Measurements from ENCODE around the gene SHKBP1. TPM values are rescaled to one million over a fixed set of nuclear protein-coding genes. Genes with fewer than 3 reads are reported as not detected.

The SHKBP1 gene
- total and polyA plus RNA-seq, 2 of the 13 experiments (the other 11 are each of a cell fraction or from before 2014, with no cell fraction given): 16.2 to 17.4 TPM

DNA sequence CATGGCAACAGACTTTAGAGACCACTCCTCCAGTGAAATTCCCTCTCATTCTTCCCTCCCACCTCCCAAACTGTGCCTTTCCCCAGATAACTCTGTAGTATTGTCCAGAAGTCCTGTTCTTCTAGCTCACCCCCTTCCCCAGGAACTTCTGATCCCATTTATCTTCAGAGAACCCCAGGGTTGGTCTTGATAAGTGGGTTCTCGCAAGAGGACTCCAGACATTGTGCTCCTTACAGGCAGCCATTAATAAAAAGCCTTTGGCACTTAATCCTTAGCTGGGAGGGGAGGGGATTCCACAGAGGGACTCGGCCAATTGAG is 26.4 kb downstream of the SHKBP1 start:
- Histone ChIP-seq H3K27me3 (ENCODE audit: control insufficient read depth in 1 of 2, insufficient read depth in 2 of 2, low read length in 2 of 2) (peaks cover 6 to 61% of the 10 kb centered on the region in 2 experiments; a peak in 3 of 5 replicates), H3K4me1 (ENCODE audit: insufficient read depth, low read length) (peaks cover 77% of the 10 kb centered on the region), H3K9me3 (ENCODE audit: low read length) (no peaks in the 10 kb centered on the region), H3K4me3 (replicated peaks in 1 of 3; ENCODE audit: insufficient read depth in 1 of 3, low read depth in 2 of 3, low read length in 3 of 3) (0 out of 6 replicates have a peak overlapping the region, but pooled peaks of 1 of the 3 experiments have one; percentile 63), H4K20me1 (ENCODE audit: insufficient read depth, low read length) (peaks cover 5% of the 10 kb centered on the region), H3K79me2 (ENCODE audit: insufficient read depth, low read length) (no peaks in the 10 kb centered on the region), H3K36me3 (replicated peaks in 1 of 2; ENCODE audit: control insufficient read depth in 1 of 2, insufficient read depth in 2 of 2, low read length in 2 of 2) (no peaks in the 10 kb centered on the region), H3K27ac (ENCODE audit: extremely low read length, insufficient read depth, low read length) (peak overlapping the region; percentile 39), H3K4me2 (ENCODE audit: low read depth, low read length) (peak overlapping the region; percentile 84), H3K9ac (ENCODE audit: insufficient read depth, low read depth, low read length) (no peak overlapping the region; the same call in 1 of the 2 replicates), H2AFZ (ENCODE audit: low read length) (no peak overlapping the region)
- in situ Hi-C loops (cut with HindIII; ENCODE audit: extremely low pct_ligation_motif_present, low pct_unique_long_range_greater_than_20kb): loop anchor here (5.0 kb wide), 1 partner anchor 71 kb away; no protein-coding TSS in a partner anchor
- ChIA-PET CTCF (ENCODE audit: low intra/inter-chr PET ratio, low total read pairs) (interaction anchor here (1.6 to 6.8 kb wide), 3 partner anchors 31 to 62 kb away, joined by 3 to 37 read pairs (median 5); no protein-coding TSS in a partner anchor), POLR2A (interaction anchor here (1.1 to 2.7 kb wide), 11 partner anchors 8 to 229 kb away, joined by 3 to 11 read pairs (median 4); partner anchors contain the start of genes BLVRB and SERTAD1)
- 42% methylated on average over 2 of the region's 2 CpGs for WGBS (ENCODE audit: low lambda C conversion rate)
- intact Hi-C loops (cut with micrococcal nuclease; ENCODE audit: unreplicated experiment): no loop called here
- TSS peak; percentile 59 for BruUV-seq (replicated peaks)
- TF ChIP-seq ZBTB1 (CRISPR knock-in tag; IDR thresholded peaks at IDR 0.05; ENCODE audit: borderline replicate concordance): no peak
- TF ChIP-seq SALL2 (CRISPR knock-in tag; IDR thresholded peaks at IDR 0.05): no peak
- TF ChIP-seq ZNF780A (CRISPR knock-in tag; IDR thresholded peaks at IDR 0.05): no peak
- FAIRE-seq: no peak
- ATAC-seq: no peak
- no peak for DNase-seq (ENCODE audit: low spot score)

DNA sequence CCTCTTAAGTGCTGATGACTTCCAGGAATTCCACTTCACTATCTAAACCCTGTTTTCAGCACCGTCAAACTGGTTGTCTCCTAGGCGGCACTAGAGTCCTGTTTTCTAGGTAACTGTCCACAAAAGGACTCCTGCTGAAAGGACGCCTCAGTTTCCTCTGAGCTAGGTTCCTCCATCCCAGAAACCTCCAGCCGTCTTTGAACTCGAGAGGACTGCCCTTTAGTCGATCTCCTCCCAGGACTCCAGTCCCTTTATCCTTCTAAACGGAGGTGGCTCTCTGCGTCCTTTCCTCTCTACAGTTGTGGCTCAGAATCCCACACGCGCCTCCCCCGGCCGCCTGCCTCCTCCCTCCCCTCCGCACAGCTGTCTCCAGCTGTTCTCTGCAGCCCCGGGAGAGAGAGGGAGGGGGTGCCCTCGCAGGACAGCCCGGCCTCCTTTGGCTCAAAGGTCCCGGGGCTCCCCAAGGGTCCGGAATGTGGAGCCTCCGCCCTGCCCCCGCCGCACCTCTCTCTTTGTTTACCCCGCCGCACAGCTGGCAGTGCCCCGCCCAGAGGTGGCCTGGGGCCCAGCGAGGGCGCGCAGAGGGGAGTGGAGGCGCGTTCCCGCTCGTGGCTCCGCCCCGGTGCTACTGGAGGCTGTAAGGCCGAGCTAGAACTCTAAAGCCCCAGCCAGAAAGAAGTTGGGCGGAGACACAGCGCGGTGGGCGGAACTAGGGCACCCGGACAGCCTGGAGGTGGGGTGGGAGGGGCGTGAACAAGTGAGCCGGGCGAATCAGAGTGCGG is 26.9 kb downstream of the SHKBP1 start:
- POLR2A ChIA-PET: interaction anchor here (0.8 to 2.7 kb wide), 13 partner anchors 9 to 255 kb away, joined by 3 to 11 read pairs (median 3); partner anchors contain the start of genes BLVRB, C19orf47, PLD3 and SERTAD1
- Histone ChIP-seq H3K9ac (ENCODE audit: insufficient read depth, low read depth, low read length) (no peak overlapping the region), H3K36me3 (replicated peaks in 1 of 2; ENCODE audit: control insufficient read depth in 1 of 2, insufficient read depth in 2 of 2, low read length in 2 of 2) (no peaks in the 10 kb centered on the region), H4K20me1 (ENCODE audit: insufficient read depth, low read length) (peaks cover 5% of the 10 kb centered on the region), H3K4me1 (ENCODE audit: insufficient read depth, low read length) (peaks cover 73% of the 10 kb centered on the region), H3K79me2 (ENCODE audit: insufficient read depth, low read length) (no peaks in the 10 kb centered on the region), H3K27ac (ENCODE audit: extremely low read length, insufficient read depth, low read length) (peak overlapping the region; percentile 39), H3K9me3 (ENCODE audit: low read length) (no peaks in the 10 kb centered on the region), H3K4me2 (ENCODE audit: low read depth, low read length) (peak overlapping the region; percentile 84), H2AFZ (ENCODE audit: low read length) (no peak overlapping the region), H3K27me3 (ENCODE audit: control insufficient read depth in 1 of 2, insufficient read depth in 2 of 2, low read length in 2 of 2) (peaks cover 6 to 62% of the 10 kb centered on the region in 2 experiments; a peak in 3 of 5 replicates), H3K4me3 (replicated peaks in 1 of 3; ENCODE audit: insufficient read depth in 1 of 3, low read depth in 2 of 3, low read length in 3 of 3) (peak overlapping the region; percentile 20 to 63 (median 39); a peak in 4 of 6 replicates)
- in situ Hi-C loops (cut with HindIII; ENCODE audit: extremely low pct_ligation_motif_present, low pct_unique_long_range_greater_than_20kb) (loop anchor here (5.0 kb wide), 1 partner anchor 71 kb away; no protein-coding TSS in a partner anchor), intact Hi-C loops (cut with micrococcal nuclease; ENCODE audit: unreplicated experiment) (no loop called here)
- FAIRE-seq (peak; percentile 82), ATAC-seq (peak; percentile 79), DNase-seq (ENCODE audit: low spot score) (peak; percentile 96)
- WGBS (ENCODE audit: low lambda C conversion rate): under 1% methylated on average over 32 of the region's 43 CpGs
- CTCF ChIA-PET (ENCODE audit: low intra/inter-chr PET ratio, low total read pairs): interaction anchor here (1.6 to 6.8 kb wide), 2 partner anchors 31 to 54 kb away, joined by 3 to 37 read pairs; no protein-coding TSS in a partner anchor
- no TSS peak for BruUV-seq (replicated peaks)
- TF ChIP-seq MXD4 (CRISPR knock-in tag; IDR thresholded peaks at IDR 0.05): peak; percentile 74
- TF ChIP-seq ZNF460 (CRISPR knock-in tag; IDR thresholded peaks at IDR 0.05; ENCODE audit: borderline replicate concordance): peak; percentile 19; the same call in 1 of the 2 replicates
- TF ChIP-seq PITX1 (CRISPR knock-in tag; IDR thresholded peaks at IDR 0.05): peak; percentile 86
- TF ChIP-seq, protein P1, sequence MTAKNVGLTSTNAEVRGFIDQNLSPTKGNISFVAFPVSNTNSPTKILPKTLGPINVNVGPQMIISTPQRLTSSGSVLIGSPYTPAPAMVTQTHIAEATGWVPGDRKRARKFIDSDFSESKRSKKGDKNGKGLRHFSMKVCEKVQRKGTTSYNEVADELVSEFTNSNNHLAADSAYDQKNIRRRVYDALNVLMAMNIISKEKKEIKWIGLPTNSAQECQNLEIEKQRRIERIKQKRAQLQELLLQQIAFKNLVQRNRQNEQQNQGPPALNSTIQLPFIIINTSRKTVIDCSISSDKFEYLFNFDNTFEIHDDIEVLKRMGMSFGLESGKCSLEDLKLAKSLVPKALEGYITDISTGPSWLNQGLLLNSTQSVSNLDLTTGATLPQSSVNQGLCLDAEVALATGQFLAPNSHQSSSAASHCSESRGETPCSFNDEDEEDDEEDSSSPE (CRISPR knock-in tag; IDR thresholded peaks at IDR 0.05): peak; percentile 55; the same call in 1 of the 2 replicates
- TF ChIP-seq JDP2 (CRISPR knock-in tag; IDR thresholded peaks at IDR 0.05; ENCODE audit: borderline replicate concordance): peak; percentile 62; the same call in 1 of the 2 replicates
- peak; percentile 100 for TF ChIP-seq HIVEP1 (CRISPR knock-in tag; IDR thresholded peaks at IDR 0.05)
- TF ChIP-seq, protein P2, sequence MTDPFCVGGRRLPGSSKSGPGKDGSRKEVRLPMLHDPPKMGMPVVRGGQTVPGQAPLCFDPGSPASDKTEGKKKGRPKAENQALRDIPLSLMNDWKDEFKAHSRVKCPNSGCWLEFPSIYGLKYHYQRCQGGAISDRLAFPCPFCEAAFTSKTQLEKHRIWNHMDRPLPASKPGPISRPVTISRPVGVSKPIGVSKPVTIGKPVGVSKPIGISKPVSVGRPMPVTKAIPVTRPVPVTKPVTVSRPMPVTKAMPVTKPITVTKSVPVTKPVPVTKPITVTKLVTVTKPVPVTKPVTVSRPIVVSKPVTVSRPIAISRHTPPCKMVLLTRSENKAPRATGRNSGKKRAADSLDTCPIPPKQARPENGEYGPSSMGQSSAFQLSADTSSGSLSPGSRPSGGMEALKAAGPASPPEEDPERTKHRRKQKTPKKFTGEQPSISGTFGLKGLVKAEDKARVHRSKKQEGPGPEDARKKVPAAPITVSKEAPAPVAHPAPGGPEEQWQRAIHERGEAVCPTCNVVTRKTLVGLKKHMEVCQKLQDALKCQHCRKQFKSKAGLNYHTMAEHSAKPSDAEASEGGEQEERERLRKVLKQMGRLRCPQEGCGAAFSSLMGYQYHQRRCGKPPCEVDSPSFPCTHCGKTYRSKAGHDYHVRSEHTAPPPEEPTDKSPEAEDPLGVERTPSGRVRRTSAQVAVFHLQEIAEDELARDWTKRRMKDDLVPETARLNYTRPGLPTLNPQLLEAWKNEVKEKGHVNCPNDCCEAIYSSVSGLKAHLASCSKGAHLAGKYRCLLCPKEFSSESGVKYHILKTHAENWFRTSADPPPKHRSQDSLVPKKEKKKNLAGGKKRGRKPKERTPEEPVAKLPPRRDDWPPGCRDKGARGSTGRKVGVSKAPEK (CRISPR knock-in tag; IDR thresholded peaks at IDR 0.05; ENCODE audit: borderline replicate concordance): no peak
- TF ChIP-seq MIXL1 (CRISPR knock-in tag; IDR thresholded peaks at IDR 0.05): peak; percentile 63; the same call in 1 of the 2 replicates
- no peak for TF ChIP-seq ZNF841 (CRISPR knock-in tag; IDR thresholded peaks at IDR 0.05; ENCODE audit: borderline replicate concordance)
- peak; percentile 79 for TF ChIP-seq ZNF777 (CRISPR knock-in tag; IDR thresholded peaks at IDR 0.05)
